Activated CD4-positive, alpha-beta T cell treated with anti-CD3 and anti-CD28 coated beads, Interleukin-2, amount 50 U/mL, for 24 hours (primary cell): Measurements from ENCODE around the gene GRAP.
"Not testable (repeated sequence)": the region's sequence is repeated elsewhere in the genome, so short reads cannot be mapped to it uniquely, and the experiment has no call there.

Experiments
- DNase-seq, 2 donors: peaks; one replicate each; pipeline ENCODE4 v3.0.0-alpha.2; 2020; ENCODE audit warnings: low read depth in 1 of 2, low spot score in 1 of 2

Gene GRAP

DNA sequence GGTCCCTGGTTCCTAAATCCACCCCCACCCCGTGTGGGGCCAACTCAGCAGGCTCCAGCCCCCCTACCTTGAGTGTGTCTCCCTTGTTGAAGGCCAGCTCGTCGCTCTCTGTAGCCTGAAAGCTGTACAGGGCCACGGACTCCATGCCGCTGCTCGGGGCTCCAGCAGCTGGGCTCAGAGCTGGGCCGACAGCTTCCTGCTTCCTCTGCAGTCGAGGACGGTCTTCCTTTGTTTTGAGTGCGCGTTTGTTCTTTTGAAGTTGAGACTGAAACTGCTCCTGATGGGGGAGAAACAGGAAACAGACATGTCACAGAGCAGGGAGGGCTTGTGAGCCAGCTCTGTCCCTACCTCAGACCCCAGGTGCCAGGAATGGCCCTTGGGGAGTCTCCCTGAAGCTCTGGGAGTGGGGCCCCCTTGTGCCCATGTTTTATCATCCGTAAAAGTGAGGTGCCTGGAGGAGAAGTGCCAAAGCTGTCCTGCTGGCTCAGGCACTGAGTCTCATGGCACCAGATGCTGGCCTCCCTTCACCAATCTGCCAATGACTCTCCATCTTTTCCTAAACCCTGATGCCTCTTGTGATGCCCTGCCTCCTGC, at the start of gene GRAP:
GRAP (minus strand) TSS at position 176 of the 594 bp plus-strand sequence; CDS start at position 145, 31 bp downstream.
- DNase-seq: not testable (repeated sequence)

GRCh38 chr17:19093684-19094438, 47.1 kb upstream of the GRAP start:
- DNase-seq: not testable (repeated sequence)

GRCh38 chr17:19092737-19093683, 46.3 kb upstream of the GRAP start:
- DNase-seq: not testable (repeated sequence)

DNA sequence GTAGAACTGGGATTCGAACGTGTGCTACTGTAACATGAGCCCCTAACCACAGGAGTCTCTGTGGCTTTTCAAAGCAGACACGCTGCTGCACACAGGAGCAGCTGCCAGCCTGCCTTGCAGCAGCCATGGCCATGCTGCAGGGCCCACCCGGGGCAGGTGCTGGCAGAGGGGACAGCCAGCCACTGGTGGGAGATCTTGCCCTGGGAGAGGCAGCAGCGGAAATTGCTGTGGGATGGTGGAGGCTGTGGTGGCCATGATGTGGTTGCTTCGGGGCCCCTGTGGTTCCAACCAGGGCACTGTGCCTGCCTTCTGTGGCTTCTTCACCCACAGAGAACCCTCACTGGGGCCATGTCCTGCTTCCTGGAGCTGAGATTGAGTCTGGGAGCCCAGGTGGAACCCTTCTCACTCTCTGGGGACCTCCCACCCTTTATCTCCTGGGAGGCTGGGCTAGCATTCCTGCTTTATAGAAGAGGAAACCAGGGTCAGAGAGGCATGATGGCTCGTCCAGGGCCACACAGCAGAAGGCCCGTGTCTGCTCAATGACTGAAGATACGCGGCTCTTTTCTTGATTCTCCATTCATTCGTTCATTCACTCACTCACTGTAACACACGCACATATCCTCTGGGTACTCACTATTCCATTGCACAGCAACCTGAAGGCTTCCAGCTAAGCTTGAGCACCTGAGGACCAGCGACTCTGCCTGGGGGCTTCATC, 43.5 kb upstream of the GRAP start:
- DNase-seq: not testable (repeated sequence)

GRCh38 chr17:19088804-19089685, 42.3 kb upstream of the GRAP start:
- DNase-seq: not testable (repeated sequence)

- not testable (repeated sequence) for DNase-seq
These were observed 30.6 kb upstream of the GRAP start for GRCh38 chr17:19077386-19077785.

DNA sequence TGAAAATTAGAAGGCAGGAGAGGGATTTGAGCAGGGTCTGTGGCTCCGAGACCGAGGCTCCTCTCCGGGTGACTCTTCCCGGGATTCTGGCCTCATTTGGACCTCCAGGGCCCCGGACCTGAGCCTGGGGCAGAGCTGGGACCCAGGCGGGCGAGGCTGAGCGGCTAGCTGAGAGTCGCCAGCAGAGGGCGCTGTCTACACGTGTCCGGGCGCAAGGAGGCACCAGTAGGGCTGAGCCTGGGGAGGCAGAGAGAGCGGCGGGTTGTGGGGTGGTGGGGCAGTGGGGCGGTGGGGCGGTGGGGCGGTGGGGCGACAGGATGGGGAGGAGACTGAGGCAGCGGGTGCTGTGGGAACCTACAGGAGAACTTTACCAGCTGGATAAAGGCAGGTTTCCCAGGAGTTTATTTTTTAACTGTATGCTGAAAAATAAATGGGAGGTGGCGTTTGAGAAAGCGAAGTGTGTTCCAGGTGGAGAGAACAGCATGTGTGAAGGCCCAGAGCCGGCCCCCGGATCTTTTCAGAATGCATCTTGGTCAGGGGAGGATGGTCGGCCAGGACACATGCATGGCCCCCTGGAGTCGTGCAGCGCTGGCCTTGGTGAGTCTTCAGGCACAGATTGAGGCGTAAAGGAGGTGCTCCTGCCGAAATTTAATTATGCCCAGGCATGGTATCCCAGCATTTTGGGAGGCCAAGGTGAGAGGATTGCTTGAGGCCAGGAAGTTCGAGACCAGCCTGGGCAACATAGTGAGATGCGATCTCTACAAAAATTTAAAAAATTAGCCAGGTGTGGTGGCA, 29.8 kb upstream of the GRAP start:
- not testable (repeated sequence) for DNase-seq

DNA sequence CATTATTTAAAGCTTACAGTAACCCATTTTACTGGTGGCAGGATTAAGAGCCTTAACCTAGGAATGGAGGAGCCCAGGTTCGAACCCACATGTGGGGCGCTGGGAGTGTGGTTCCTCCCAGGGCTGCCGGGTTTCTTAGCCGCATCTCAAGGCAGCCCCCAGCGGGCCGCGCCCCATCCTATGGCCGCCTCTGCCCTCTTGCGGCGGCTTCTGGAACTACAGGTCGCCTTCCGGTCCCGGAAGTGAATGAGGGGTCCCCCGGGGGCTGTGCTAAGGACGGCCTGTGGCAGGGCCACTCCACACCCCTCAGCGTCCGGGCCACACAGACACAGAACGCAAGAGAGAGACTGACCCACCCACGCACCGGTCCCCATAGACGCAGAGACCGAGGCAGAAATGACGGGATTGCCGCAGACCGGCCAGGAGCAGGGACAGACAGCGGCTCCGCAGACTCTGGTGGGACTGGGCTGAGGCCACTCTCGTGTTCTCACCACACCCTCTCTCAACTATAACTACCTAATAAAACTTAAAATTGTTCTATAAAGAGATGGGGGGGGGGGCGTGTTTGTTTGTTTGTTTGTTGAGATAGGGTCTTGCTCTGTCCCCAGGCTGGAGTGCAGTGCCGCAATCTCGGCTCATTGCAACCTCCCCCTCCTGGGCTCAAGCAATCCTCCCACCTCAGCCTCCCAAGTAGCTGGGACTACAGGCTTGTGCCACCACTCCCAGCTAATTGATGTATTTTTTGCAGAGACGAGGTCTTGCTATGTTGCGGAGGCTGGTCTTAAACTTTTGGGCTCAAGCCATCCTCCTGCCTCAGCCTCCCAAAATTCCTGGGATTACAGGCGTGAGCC, 23.8 kb upstream of the GRAP start:
- DNase-seq: not testable (repeated sequence)

GRCh38 chr17:19064378-19064777, 17.6 kb upstream of the GRAP start:
- not testable (repeated sequence) for DNase-seq

- peak; percentile 83 to 87 for DNase-seq
These were observed 16.7 kb upstream of the GRAP start for GRCh38 chr17:19063326-19063956.

DNA sequence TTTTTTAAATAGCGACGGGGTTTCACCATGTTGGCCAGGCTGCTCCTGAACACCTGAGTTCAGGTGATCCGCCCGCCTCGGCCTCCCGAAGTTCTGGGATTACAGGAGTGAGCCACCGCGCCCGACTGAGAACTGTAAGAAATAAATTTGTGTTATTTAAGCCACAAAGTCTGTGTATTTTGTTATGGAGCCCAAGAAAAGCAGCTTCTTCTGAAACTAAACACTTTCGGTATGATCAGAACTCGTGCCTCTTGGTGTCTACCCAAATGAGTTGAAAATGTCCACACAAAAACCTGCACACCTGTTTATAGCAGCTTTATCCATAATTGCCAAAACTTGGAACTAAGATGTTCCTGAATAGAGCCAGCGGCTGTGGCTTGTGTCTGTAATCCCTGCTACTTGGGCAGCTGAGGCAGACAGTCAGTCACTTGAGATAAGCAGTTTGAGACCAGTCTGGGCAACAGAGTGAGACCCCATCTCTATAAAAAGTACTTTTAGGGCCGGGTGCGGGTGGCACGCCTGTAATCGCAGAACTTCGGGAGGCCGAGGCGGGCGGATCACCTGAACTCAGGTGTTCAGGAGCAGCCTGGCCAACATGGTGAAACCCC, 16.1 kb upstream of the GRAP start:
- not testable (repeated sequence) for DNase-seq

DNA sequence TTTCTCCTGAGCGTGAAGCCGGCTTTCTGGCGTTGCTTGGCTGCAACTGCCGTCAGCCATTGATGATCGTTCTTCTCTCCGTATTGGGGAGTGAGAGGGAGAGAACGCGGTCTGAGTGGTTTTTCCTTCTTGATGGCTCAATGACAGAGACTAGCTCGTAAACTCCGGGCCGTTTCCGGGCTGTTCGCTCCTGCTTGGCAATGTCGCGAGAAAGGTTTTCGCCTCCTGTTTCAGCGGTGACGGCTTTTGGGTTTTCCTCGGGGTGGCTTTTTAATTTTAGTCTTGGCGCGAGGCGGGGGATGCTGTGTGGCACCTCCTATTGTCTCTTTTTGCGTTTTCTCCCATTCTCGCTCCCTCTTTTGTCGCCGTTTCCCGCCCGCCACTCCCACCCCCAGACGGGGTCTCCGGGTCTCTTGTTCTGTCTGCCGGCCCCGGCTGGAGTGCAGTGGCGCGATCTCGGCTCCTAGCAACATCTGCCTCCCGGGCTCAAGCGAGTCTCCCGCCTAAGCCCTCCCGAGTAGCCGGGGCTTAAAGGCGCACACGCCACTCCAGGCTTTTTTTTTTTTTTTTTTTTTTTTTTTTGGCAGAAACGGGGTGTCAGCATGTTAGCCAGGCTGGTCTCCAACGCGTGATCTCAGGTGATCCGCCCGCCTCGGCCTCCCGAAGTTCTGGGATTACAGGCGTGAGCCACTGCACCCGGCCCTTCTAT, 15.4 kb upstream of the GRAP start:
- DNase-seq: not testable (repeated sequence)

GRCh38 chr17:19055447-19055846, 8.7 kb upstream of the GRAP start:
- not testable (repeated sequence) for DNase-seq

- DNase-seq: not testable (repeated sequence)
These were observed 2.1 kb upstream of the GRAP start for GRCh38 chr17:19048826-19049225.

GRCh38 chr17:19047510-19047909, 753 bp upstream of the GRAP start:
- DNase-seq: not testable (repeated sequence)

DNA sequence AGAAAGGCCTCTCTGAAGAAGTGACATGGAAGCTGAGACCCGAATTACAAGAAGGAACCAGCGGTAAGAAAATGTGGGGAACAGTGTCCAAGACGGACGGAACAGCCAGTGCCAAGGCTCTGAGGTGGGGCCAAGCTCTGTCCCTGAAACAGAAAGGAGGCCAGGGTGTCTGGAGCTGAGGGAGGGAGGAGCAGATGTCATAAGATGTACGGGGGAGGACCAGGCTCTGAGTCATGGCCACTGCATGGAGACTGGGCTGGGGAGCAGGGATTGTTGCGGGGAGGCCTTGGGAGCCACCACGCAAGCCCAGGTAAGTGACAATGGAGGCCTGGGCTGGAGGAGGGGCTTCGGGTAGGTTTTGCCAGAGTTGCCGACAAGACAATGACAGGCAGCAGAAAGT, 2.1 kb downstream of the GRAP start:
- not testable (repeated sequence) for DNase-seq
